Measurements from ENCODE around the gene CCDC171. TPM values are rescaled to one million over a fixed set of nuclear protein-coding genes. Genes with fewer than 3 reads are reported as not detected.
"Not testable (repeated sequence)": the region's sequence is repeated elsewhere in the genome, so short reads cannot be mapped to it uniquely, and the experiment has no call there.

CCDC171 gene
- total RNA-seq, 1 donor from 2014 or later = 1.2 TPM

GRCh38 chr9:15696979-15697378, 144.1 kb downstream of the CCDC171 start:
- Mint-ChIP-seq H3K9me3 (ENCODE audit: unreplicated experiment) (peaks cover 2% of the 10 kb centered on the region), H3K27me3 (ENCODE audit: low read depth, unreplicated experiment) (no peaks in the 10 kb centered on the region), H3K36me3 (ENCODE audit: low read depth, unreplicated experiment) (peaks cover 4% of the 10 kb centered on the region), H3K27ac (ENCODE audit: unreplicated experiment) (no peak overlapping the region), H3K4me3 (ENCODE audit: unreplicated experiment) (no peak overlapping the region), H3K4me1 (ENCODE audit: low read depth, unreplicated experiment) (peaks cover 8% of the 10 kb centered on the region)
- H3K79me2 ChIP-seq (ENCODE audit: insufficient read depth, low read length) = no peaks in the 10 kb centered on the region
- no peak for TF ChIP-seq CTCF (IDR thresholded peaks at IDR 0.05; ENCODE audit: insufficient read depth, low read depth, low read length)
- TF ChIP-seq EZH2 (IDR thresholded peaks at IDR 0.05; ENCODE audit: insufficient read depth, low read length) = no peak
- peak overlapping the region; percentile 58 for H3K4me2 ChIP-seq (ENCODE audit: low read length)
- no peaks in the 10 kb centered on the region for H3K9me3 ChIP-seq (ENCODE audit: insufficient read depth, low read depth, low read length)
- H3K36me3 ChIP-seq (ENCODE audit: insufficient read depth, low read length) = no peaks in the 10 kb centered on the region
- DNase-seq (ENCODE audit: low read depth) (no peak), FAIRE-seq (no peak)
- H4K20me1 ChIP-seq (ENCODE audit: insufficient read depth, low read length) = no peaks in the 10 kb centered on the region
- H3K27ac ChIP-seq (ENCODE audit: low read depth, low read length) = peak overlapping the region; percentile 15
- peaks cover 11% of the 10 kb centered on the region for H3K4me1 ChIP-seq (ENCODE audit: insufficient read depth, low read length)
- peak overlapping the region; percentile 12 for H2AFZ ChIP-seq (ENCODE audit: low read depth, low read length)
- no peak overlapping the region for H3K4me3 ChIP-seq (ENCODE audit: insufficient read depth, low read depth, low read length)
- H3K27me3 ChIP-seq (ENCODE audit: insufficient read depth, low read length) = no peaks in the 10 kb centered on the region
- no peak overlapping the region for H3K9ac ChIP-seq (ENCODE audit: low read length)

- Histone ChIP-seq H3K27ac (ENCODE audit: low read depth, low read length) (peak overlapping the region; percentile 15), H3K36me3 (ENCODE audit: insufficient read depth, low read length) (no peaks in the 10 kb centered on the region), H2AFZ (ENCODE audit: low read depth, low read length) (no peak overlapping the region), H3K4me1 (ENCODE audit: insufficient read depth, low read length) (peaks cover 11% of the 10 kb centered on the region), H4K20me1 (ENCODE audit: insufficient read depth, low read length) (no peaks in the 10 kb centered on the region), H3K27me3 (ENCODE audit: insufficient read depth, low read length) (no peaks in the 10 kb centered on the region), H3K4me2 (ENCODE audit: low read length) (peak overlapping the region; percentile 58), H3K79me2 (ENCODE audit: insufficient read depth, low read length) (no peaks in the 10 kb centered on the region), H3K9ac (ENCODE audit: low read length) (no peak overlapping the region), H3K9me3 (ENCODE audit: insufficient read depth, low read depth, low read length) (no peaks in the 10 kb centered on the region), H3K4me3 (ENCODE audit: insufficient read depth, low read depth, low read length) (no peak overlapping the region)
- Mint-ChIP-seq H3K27ac (ENCODE audit: unreplicated experiment) (no peak overlapping the region), H3K36me3 (ENCODE audit: low read depth, unreplicated experiment) (peaks cover 4% of the 10 kb centered on the region), H3K4me1 (ENCODE audit: low read depth, unreplicated experiment) (peaks cover 8% of the 10 kb centered on the region), H3K9me3 (ENCODE audit: unreplicated experiment) (peaks cover 2% of the 10 kb centered on the region), H3K27me3 (ENCODE audit: low read depth, unreplicated experiment) (no peaks in the 10 kb centered on the region), H3K4me3 (ENCODE audit: unreplicated experiment) (no peak overlapping the region)
- FAIRE-seq (peak; percentile 49), DNase-seq (ENCODE audit: low read depth) (peak; percentile 89)
- TF ChIP-seq EZH2 (IDR thresholded peaks at IDR 0.05; ENCODE audit: insufficient read depth, low read length) (no peak), CTCF (IDR thresholded peaks at IDR 0.05; ENCODE audit: insufficient read depth, low read depth, low read length) (no peak)
Observed at GRCh38 chr9:15697446-15697851, 144.6 kb downstream of the CCDC171 start.

- not testable (repeated sequence) for H3K27ac ChIP-seq (ENCODE audit: low read depth, low read length); DNase-seq (ENCODE audit: low read depth); H3K4me3 Mint-ChIP-seq (ENCODE audit: unreplicated experiment); H3K4me2 ChIP-seq (ENCODE audit: low read length); H3K27ac Mint-ChIP-seq (ENCODE audit: unreplicated experiment); H3K79me2 ChIP-seq (ENCODE audit: insufficient read depth, low read length); H3K9ac ChIP-seq (ENCODE audit: low read length); H2AFZ ChIP-seq (ENCODE audit: low read depth, low read length); FAIRE-seq; H3K27me3 ChIP-seq (ENCODE audit: insufficient read depth, low read length); H3K4me1 Mint-ChIP-seq (ENCODE audit: low read depth, unreplicated experiment); H3K4me3 ChIP-seq (ENCODE audit: insufficient read depth, low read depth, low read length); H3K36me3 Mint-ChIP-seq (ENCODE audit: low read depth, unreplicated experiment); H4K20me1 ChIP-seq (ENCODE audit: insufficient read depth, low read length); H3K9me3 ChIP-seq (ENCODE audit: insufficient read depth, low read depth, low read length); H3K9me3 Mint-ChIP-seq (ENCODE audit: unreplicated experiment); H3K27me3 Mint-ChIP-seq (ENCODE audit: low read depth, unreplicated experiment); H3K36me3 ChIP-seq (ENCODE audit: insufficient read depth, low read length)
- H3K4me1 ChIP-seq (ENCODE audit: insufficient read depth, low read length) = peaks cover 11% of the 10 kb centered on the region
Observed at GRCh38 chr9:15699876-15700559, 147.2 kb downstream of the CCDC171 start.

Data from astrocyte (in vitro differentiated cells and primary cell).